T-helper 1 cell treated with Interleukin-12 subunit alpha and Interleukin-12 subunit beta and Interleukin-4 antibody, amounts not matched to agents 30 μg/mL and 1 μg/mL, for 36 hours (primary cell): Measurements from ENCODE around the gene TNRC6B.
A peak's percentile ranks its signal among the peaks of the same experiment; 100 is the strongest.

ENCODE experiments used
- H3K27ac Mint-ChIP-seq: one replicate; pipeline ENCODE4 v1.8.0; 2021; ENCODE audit warnings: mild to moderate bottlenecking, mixed read lengths
- H3K27me3 Mint-ChIP-seq: one replicate; pipeline ENCODE4 v1.8.0; 2021; ENCODE audit warnings: low read depth, mixed read lengths
- H3K36me3 Mint-ChIP-seq: one replicate; pipeline ENCODE4 v1.8.0; 2021; ENCODE audit warnings: low read depth, mixed read lengths
- H3K4me1 Mint-ChIP-seq: one replicate; pipeline ENCODE4 v1.8.0; 2021; ENCODE audit warnings: low read depth, mixed read lengths
- H3K4me3 Mint-ChIP-seq: one replicate; pipeline ENCODE4 v1.8.0; 2021; ENCODE audit warnings: mild to moderate bottlenecking, moderate library complexity, mixed read lengths
- H3K9me3 Mint-ChIP-seq: one replicate; pipeline ENCODE4 v1.8.0; 2021; ENCODE audit warnings: mixed read lengths

The TNRC6B gene

GRCh38 chr22:40251106-40251505 is 73.4 kb downstream of the TNRC6B start:
- peaks cover 23% of the 10 kb centered on the region for H3K36me3 Mint-ChIP-seq
- no peaks in the 10 kb centered on the region for H3K27me3 Mint-ChIP-seq
- no peak overlapping the region for H3K4me3 Mint-ChIP-seq
- peaks cover 28% of the 10 kb centered on the region for H3K4me1 Mint-ChIP-seq
- no peak overlapping the region for H3K27ac Mint-ChIP-seq
- H3K9me3 Mint-ChIP-seq: no peaks in the 10 kb centered on the region

- Mint-ChIP-seq H3K9me3 (no peaks in the 10 kb centered on the region), H3K36me3 (peaks cover 21% of the 10 kb centered on the region), H3K27me3 (no peaks in the 10 kb centered on the region), H3K4me3 (no peak overlapping the region), H3K27ac (no peak overlapping the region), H3K4me1 (peaks cover 29% of the 10 kb centered on the region)
These were observed 74.4 kb downstream of the TNRC6B start for GRCh38 chr22:40252146-40252545.

GRCh38 chr22:40256516-40256915 is 78.8 kb downstream of the TNRC6B start:
- no peaks in the 10 kb centered on the region for H3K9me3 Mint-ChIP-seq
- H3K4me1 Mint-ChIP-seq: peaks cover 28% of the 10 kb centered on the region
- no peaks in the 10 kb centered on the region for H3K27me3 Mint-ChIP-seq
- peak overlapping the region; percentile 12 for H3K27ac Mint-ChIP-seq
- H3K4me3 Mint-ChIP-seq: no peak overlapping the region
- H3K36me3 Mint-ChIP-seq: peaks cover 20% of the 10 kb centered on the region

- H3K27me3 Mint-ChIP-seq: no peaks in the 10 kb centered on the region
- peaks cover 29% of the 10 kb centered on the region for H3K4me1 Mint-ChIP-seq
- peak overlapping the region; percentile 49 for H3K27ac Mint-ChIP-seq
- peaks cover 21% of the 10 kb centered on the region for H3K36me3 Mint-ChIP-seq
- H3K4me3 Mint-ChIP-seq: peak overlapping the region; percentile 9
- H3K9me3 Mint-ChIP-seq: no peaks in the 10 kb centered on the region
These were observed 80.3 kb downstream of the TNRC6B start for GRCh38 chr22:40258017-40258416.

- Mint-ChIP-seq H3K36me3 (peaks cover 22% of the 10 kb centered on the region), H3K27ac (peak overlapping the region; percentile 49), H3K4me1 (peaks cover 33% of the 10 kb centered on the region), H3K9me3 (no peaks in the 10 kb centered on the region), H3K27me3 (no peaks in the 10 kb centered on the region), H3K4me3 (peak overlapping the region; percentile 9)
These were observed 80.8 kb downstream of the TNRC6B start for GRCh38 chr22:40258501-40258915.

GRCh38 chr22:40261783-40262182 is 84.1 kb downstream of the TNRC6B start:
- Mint-ChIP-seq H3K27me3 (no peaks in the 10 kb centered on the region), H3K36me3 (peaks cover 47% of the 10 kb centered on the region), H3K9me3 (no peaks in the 10 kb centered on the region)

GRCh38 chr22:40263191-40263590 is 85.5 kb downstream of the TNRC6B start:
- Mint-ChIP-seq H3K4me3 (no peak overlapping the region), H3K27me3 (no peaks in the 10 kb centered on the region), H3K9me3 (no peaks in the 10 kb centered on the region), H3K27ac (no peak overlapping the region), H3K4me1 (peaks cover 45% of the 10 kb centered on the region), H3K36me3 (peaks cover 50% of the 10 kb centered on the region)

More at GRCh38 chr22:40261783-40262182, 84.1 kb downstream of the TNRC6B start:
- H3K27ac Mint-ChIP-seq: no peak overlapping the region
- H3K4me1 Mint-ChIP-seq: peaks cover 52% of the 10 kb centered on the region
- H3K4me3 Mint-ChIP-seq: no peak overlapping the region

- peak overlapping the region; percentile 62 for H3K27ac Mint-ChIP-seq
- H3K4me1 Mint-ChIP-seq: peaks cover 33% of the 10 kb centered on the region
- H3K36me3 Mint-ChIP-seq: peaks cover 46% of the 10 kb centered on the region
- H3K27me3 Mint-ChIP-seq: no peaks in the 10 kb centered on the region
- no peaks in the 10 kb centered on the region for H3K9me3 Mint-ChIP-seq
- no peak overlapping the region for H3K4me3 Mint-ChIP-seq
These were observed 88.1 kb downstream of the TNRC6B start for GRCh38 chr22:40265783-40266182.

GRCh38 chr22:40270031-40270430 is 92.3 kb downstream of the TNRC6B start:
- no peak overlapping the region for H3K27ac Mint-ChIP-seq
- H3K9me3 Mint-ChIP-seq: no peaks in the 10 kb centered on the region
- H3K36me3 Mint-ChIP-seq: peaks cover 43% of the 10 kb centered on the region
- H3K27me3 Mint-ChIP-seq: no peaks in the 10 kb centered on the region
- H3K4me3 Mint-ChIP-seq: no peak overlapping the region
- H3K4me1 Mint-ChIP-seq: peaks cover 17% of the 10 kb centered on the region

- Mint-ChIP-seq H3K4me3 (no peak overlapping the region), H3K9me3 (no peaks in the 10 kb centered on the region), H3K4me1 (peaks cover 12% of the 10 kb centered on the region), H3K27ac (no peak overlapping the region), H3K27me3 (no peaks in the 10 kb centered on the region), H3K36me3 (peaks cover 39% of the 10 kb centered on the region)
These were observed 93.1 kb downstream of the TNRC6B start for GRCh38 chr22:40270748-40271373.

- H3K4me1 Mint-ChIP-seq: peaks cover 13% of the 10 kb centered on the region
- no peak overlapping the region for H3K27ac Mint-ChIP-seq
- H3K9me3 Mint-ChIP-seq: no peaks in the 10 kb centered on the region
- no peaks in the 10 kb centered on the region for H3K27me3 Mint-ChIP-seq
- no peak overlapping the region for H3K4me3 Mint-ChIP-seq
- H3K36me3 Mint-ChIP-seq: peaks cover 38% of the 10 kb centered on the region
These were observed 93.7 kb downstream of the TNRC6B start for GRCh38 chr22:40271440-40271839.

- Mint-ChIP-seq H3K9me3 (no peaks in the 10 kb centered on the region), H3K27me3 (no peaks in the 10 kb centered on the region), H3K4me3 (no peak overlapping the region), H3K36me3 (peaks cover 43% of the 10 kb centered on the region), H3K4me1 (peaks cover 23% of the 10 kb centered on the region), H3K27ac (no peak overlapping the region)
These were observed 95.6 kb downstream of the TNRC6B start for GRCh38 chr22:40273319-40273718.

GRCh38 chr22:40276996-40277823 is 99.5 kb downstream of the TNRC6B start:
- Mint-ChIP-seq H3K36me3 (peaks cover 48% of the 10 kb centered on the region), H3K4me1 (peaks cover 25% of the 10 kb centered on the region), H3K27me3 (no peaks in the 10 kb centered on the region), H3K9me3 (no peaks in the 10 kb centered on the region), H3K4me3 (no peak overlapping the region), H3K27ac (no peak overlapping the region)

GRCh38 chr22:40279017-40279416 is 101.3 kb downstream of the TNRC6B start:
- peaks cover 22% of the 10 kb centered on the region for H3K4me1 Mint-ChIP-seq
- H3K4me3 Mint-ChIP-seq: no peak overlapping the region
- no peaks in the 10 kb centered on the region for H3K9me3 Mint-ChIP-seq
- peaks cover 45% of the 10 kb centered on the region for H3K36me3 Mint-ChIP-seq
- H3K27me3 Mint-ChIP-seq: no peaks in the 10 kb centered on the region
- no peak overlapping the region for H3K27ac Mint-ChIP-seq

GRCh38 chr22:40281717-40282116 is 104.0 kb downstream of the TNRC6B start:
- H3K27me3 Mint-ChIP-seq: no peaks in the 10 kb centered on the region
- no peak overlapping the region for H3K4me3 Mint-ChIP-seq
- peaks cover 20% of the 10 kb centered on the region for H3K4me1 Mint-ChIP-seq
- peaks cover 56% of the 10 kb centered on the region for H3K36me3 Mint-ChIP-seq
- H3K9me3 Mint-ChIP-seq: no peaks in the 10 kb centered on the region
- no peak overlapping the region for H3K27ac Mint-ChIP-seq
